22Rv1 (cell line): ENCODE measurements around the gene MACF1.

Experiments used
- H3K27ac ChIP-seq: fragments of 450-650 bp; 2 replicates; pipeline ENCODE4 v1.5.1; 2017
- CTCF ChIP-seq: fragments of 450-650 bp; IDR thresholded peaks from 2 replicates; pipeline ENCODE4 v1.5.1; 2017; ENCODE audit warnings: mild to moderate bottlenecking
- ZFX ChIP-seq: fragments of 450-650 bp; IDR thresholded peaks from 2 replicates; pipeline ENCODE4 v1.6.1; 2017; ENCODE audit warnings: antibody characterized with exemption, borderline replicate concordance

Gene MACF1

GRCh38 chr1:39381839-39382238, 177.3 kb downstream of the MACF1 start:
- no peak overlapping the region for H3K27ac ChIP-seq
- TF ChIP-seq ZFX (no peak), CTCF (no peak)

DNA sequence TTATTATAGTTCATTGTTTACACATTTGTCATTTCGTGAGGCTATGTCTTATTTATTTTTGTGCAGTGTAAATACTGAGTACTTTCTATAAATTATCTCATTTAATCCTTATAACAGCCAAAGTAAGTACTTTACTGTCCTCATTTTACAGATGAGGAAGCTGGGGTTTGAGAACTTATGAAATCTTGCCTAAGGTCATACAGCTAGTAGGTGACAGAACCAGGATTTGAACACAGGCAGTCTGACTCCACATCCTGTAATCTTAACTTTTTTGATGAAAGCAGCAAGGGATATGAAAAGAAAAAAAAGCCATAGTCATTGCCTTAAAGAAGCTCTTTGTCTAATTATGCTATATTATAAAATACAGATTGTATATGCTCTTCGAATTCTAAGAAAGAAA, 179.8 kb downstream of the MACF1 start:
- no peak for TF ChIP-seq ZFX
- TF ChIP-seq CTCF: no peak
- no peak overlapping the region for H3K27ac ChIP-seq

- TF ChIP-seq CTCF: no peak
- no peak for TF ChIP-seq ZFX
- H3K27ac ChIP-seq: no peak overlapping the region
These were observed 180.8 kb downstream of the MACF1 start for GRCh38 chr1:39385067-39385988.

GRCh38 chr1:39386997-39387396, 182.5 kb downstream of the MACF1 start:
- no peak for TF ChIP-seq CTCF
- no peak overlapping the region for H3K27ac ChIP-seq

- peak; percentile 39; the same call in 1 of the 2 replicates for TF ChIP-seq CTCF
- TF ChIP-seq ZFX: no peak
- no peak overlapping the region for H3K27ac ChIP-seq
These were observed 183.0 kb downstream of the MACF1 start for GRCh38 chr1:39387452-39387851.

DNA sequence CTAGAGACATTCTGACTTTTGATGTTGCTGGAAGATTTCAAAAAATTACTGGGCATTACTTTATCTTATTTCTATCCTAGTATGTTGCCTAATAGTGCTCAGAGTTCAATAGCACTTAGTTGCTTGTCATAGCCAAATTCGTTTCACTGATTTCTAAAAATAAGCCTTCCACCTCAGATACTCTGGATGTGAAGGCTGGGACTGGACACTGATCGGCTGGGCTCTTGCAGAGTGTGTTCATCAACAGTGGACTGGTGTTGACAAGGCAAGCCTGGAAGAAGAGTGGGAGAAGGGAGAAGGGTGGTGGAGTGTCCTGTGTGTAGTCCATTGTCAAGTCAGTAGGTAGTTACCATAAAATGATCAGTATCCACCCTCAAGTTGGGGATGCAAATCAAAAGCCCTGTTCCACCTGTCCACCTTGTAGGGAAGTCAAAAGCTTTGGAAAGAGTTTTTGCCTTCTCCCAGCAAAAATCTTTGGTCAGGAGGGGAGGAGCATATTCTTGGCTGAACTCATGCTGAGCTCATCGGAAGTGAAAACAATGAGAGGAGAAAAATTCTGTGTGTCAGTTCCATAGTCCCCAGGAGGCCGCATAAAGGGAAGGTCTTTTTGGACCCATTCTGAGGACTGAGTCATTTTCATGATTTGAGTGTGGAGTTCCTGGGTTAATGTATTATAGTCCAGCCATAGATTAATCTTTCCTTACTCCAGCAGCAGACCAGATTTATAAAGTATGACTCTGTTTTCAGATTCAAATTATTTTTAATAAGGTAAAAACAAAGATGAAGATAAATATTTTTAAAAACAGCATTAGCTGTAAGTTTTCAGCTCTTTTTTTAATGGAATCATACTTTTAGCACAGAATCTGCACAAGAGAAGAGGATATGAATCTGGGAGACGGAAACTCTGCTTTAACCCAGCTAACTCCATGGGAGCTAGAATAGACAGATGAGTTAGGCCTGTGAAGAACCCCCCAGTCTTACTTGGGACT, 187.5 kb downstream of the MACF1 start:
- H3K27ac ChIP-seq: no peak overlapping the region
- TF ChIP-seq CTCF (no peak), ZFX (no peak)
